Stimulated activated CD4-positive, alpha-beta T cell treated with anti-CD3 and anti-CD28 coated beads, Interleukin-2, amount 100 ng/mL, for 4 hours (primary cell): ENCODE data around the gene LHFPL6.

Experiments
- DNase-seq: peaks from one replicate; pipeline ENCODE4 v3.0.0-alpha.2; 2020; ENCODE audit warnings: low read depth

The LHFPL6 gene

DNA sequence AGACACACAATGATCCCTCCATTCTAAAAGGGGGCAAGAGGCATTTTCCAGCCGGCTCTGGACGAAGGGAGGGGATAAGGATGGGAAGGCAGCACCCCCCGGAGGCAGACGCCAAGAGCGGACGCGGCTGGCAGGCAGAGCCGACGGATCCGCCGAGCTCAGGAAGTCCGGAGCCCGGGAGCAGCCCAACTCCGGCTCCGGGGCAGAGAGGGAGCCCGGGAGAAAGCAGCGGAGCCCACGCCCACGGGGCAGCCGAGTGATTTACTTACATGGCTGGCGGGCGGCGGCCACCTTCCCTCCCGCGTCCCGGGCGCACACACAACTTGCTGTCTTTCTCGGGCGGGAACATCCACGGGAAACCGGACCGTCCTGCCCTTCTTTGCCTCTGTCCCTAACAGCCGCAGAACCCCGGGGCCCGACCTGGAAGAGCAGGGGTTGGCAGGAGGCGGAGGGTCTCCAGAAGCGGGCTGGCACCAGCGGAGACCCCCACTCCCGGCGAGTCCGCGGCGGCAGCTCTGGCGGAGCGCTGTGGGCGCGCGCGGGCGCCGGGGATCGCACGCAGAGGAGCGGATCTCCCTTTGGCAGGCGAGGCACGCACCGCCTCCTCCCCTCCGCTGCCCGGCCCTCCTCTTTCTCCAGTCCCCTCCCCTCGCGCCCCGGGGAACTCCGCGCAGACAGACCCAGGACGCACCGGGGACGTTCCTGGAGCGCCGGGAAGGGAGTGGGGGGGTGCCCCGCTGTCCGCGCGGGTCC, at the start of gene LHFPL6:
Gene LHFPL6, minus strand, starts transcription at position 580 of the 753 bp plus-strand sequence.
- DNase-seq: peak; percentile 35

DNA sequence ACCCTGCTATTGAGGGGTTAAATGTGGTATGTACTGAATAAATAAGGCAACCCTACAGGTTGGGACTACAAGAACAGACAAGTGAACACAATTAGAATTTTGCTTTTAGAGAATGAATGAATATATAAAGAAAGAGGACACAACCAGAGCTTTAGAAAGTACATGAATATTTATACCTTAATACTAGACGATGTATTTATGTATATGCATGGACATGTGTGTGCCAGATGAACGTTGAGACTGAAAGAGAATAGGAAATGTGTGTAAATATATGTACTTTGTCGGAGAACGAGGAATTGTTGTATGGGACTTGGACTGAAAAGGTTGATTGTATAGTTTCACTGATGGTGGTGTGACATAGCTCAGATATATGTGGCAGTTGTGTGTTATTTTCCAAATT, 43.1 kb upstream of the LHFPL6 start:
- no peak for DNase-seq

GRCh38 chr13:39641645-39642044, 38.7 kb upstream of the LHFPL6 start:
- DNase-seq: no peak

GRCh38 chr13:39637890-39638289, 34.9 kb upstream of the LHFPL6 start:
- DNase-seq: no peak

- DNase-seq: no peak
Observed at GRCh38 chr13:39635564-39635963, 32.6 kb upstream of the LHFPL6 start.

DNA sequence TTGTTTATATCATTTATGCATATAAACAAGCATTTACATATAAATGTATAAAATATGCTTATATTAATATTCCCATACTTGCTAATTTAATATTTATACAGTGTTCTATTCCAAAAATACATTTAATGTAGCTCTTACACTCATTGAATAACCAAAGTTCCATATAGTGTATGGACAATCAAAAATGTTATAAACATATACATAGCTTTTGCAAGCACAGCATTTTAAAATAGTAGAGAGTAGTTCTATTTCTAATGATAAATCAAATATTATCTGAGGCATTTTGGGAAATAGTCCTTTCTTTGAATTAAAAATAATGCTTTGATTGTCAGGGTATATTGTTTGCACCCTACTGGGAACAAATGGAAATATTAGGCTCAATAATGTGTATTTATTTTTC, 30.0 kb upstream of the LHFPL6 start:
- DNase-seq: no peak

DNA sequence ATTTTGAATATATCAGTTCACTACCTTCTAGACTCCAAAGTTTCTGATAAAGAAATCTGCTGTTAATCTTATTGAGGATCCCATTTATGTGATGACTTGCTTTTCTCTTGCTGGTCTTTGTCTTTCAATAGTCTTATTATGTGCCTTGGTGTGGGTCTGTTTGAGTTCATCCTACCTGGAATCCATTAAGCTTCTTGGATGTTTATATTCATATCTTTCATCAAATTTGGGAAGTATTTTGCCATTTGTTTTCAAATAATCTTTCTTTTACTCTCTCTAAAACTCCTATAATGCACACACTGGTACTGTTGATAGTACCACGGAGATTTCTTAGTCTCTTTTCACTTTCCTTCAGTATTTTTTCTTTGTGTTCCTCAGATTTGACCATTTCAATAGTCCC, 28.3 kb upstream of the LHFPL6 start:
- DNase-seq: no peak

- DNase-seq: no peak
Observed at GRCh38 chr13:39623466-39623865, 20.5 kb upstream of the LHFPL6 start.

- DNase-seq: no peak
Observed at GRCh38 chr13:39618561-39618960, 15.6 kb upstream of the LHFPL6 start.

DNA sequence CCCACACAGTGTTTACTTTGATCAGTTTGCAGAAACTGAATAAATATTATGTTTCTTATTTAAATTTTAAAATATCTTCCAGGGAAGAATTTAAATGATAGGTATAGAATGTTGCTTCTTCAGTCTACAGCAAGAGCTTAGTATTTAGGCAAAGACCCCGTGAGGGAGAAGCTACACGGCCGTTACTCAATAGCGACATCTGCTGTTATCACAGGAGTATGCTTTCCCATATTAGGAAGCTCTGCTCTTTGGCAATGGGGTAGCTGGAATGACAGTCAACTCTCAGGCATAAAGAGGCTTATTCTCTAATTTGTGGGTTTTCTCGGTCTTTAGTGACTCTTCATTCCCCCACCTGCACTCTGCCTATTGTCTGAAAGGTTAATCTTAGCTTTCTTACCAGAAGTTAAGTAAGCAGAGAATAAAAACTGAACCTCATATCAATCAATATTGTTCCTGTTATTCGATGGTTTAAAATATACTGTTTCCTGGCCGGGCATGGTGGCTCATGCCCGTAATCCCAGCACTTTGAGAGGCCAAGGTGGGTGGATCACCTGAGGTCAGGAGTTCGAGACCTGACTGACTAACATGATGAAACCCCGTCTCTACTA, 13.2 kb upstream of the LHFPL6 start:
- peak; percentile 26 for DNase-seq

- peak; percentile 44 for DNase-seq
Observed at GRCh38 chr13:39612023-39612637, 9.1 kb upstream of the LHFPL6 start.

- no peak for DNase-seq
Observed at GRCh38 chr13:39607876-39608275, 4.9 kb upstream of the LHFPL6 start.

- no peak for DNase-seq
Observed at GRCh38 chr13:39605677-39606320, 2.8 kb upstream of the LHFPL6 start.

GRCh38 chr13:39604756-39605155, 1.8 kb upstream of the LHFPL6 start:
- no peak for DNase-seq

DNA sequence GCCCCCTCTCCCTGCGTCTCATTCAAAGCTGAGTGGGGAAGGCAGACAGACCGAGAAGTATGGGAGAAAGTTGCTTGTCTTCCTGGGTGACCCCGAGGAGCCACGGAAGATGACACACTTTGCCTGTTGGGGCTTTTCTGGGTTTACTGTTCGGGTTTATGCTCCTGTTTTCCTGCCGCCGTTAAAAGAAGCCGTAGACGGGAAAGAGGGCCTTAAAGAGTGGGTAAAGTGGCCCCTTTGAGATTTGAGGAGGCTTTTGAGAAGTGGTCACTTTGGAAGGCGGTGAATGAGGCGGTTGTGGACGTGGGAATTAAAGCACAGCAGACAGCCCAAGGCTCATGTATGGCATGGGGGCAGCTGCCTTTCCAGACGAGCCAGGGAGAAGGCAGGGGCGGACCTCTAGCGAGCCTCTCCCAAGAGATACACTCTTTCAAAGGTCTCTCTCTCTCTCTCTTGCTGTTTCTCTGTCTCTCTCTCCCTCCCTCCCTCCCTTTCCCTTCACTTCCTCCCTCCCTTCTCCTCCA, 493 bp upstream of the LHFPL6 start:
- DNase-seq: no peak

GRCh38 chr13:39602277-39602613, 748 bp downstream of the LHFPL6 start:
- DNase-seq: no peak

GRCh38 chr13:39601636-39602035, 1.4 kb downstream of the LHFPL6 start:
- DNase-seq: no peak

DNA sequence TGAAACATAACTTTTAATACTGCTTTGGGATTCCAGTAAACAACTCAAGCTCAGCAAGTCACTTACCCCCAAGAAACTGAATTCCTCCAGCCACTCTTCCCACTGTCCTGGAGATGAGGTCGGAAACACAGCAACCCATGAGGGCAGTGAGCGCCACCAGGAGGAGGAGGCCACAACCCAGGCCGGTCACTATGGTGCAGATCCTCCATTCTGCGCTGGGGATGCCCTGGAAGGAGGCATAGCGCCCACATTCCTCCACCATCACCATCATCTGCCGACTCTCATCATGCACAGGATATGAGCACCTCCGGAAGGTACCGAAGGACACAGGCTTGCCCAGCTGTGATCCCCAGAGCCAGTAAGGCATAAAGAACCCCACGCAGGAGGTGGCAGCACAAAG, 2.2 kb downstream of the LHFPL6 start:
- no peak for DNase-seq

DNA sequence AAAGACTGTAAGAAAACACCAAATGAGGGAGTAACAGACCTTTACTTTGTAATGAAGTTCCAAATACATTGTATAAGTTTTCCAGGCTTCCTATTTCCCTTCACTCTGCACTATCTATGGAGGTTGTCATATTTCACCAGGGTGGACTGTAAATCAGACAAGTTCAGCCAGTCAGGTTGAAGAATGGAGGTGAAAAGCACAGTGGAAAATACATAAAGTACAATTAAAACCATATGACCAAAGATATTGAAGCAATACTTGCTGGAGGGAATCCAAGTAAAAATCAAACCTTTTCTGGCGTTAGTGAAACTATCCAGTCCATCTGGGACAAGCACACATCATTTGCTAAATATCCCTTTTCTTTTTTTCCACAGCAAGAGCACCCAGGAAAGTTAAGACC, 3.2 kb downstream of the LHFPL6 start:
- DNase-seq: no peak

- no peak for DNase-seq
Observed at GRCh38 chr13:39599012-39599411, 4.0 kb downstream of the LHFPL6 start.

DNA sequence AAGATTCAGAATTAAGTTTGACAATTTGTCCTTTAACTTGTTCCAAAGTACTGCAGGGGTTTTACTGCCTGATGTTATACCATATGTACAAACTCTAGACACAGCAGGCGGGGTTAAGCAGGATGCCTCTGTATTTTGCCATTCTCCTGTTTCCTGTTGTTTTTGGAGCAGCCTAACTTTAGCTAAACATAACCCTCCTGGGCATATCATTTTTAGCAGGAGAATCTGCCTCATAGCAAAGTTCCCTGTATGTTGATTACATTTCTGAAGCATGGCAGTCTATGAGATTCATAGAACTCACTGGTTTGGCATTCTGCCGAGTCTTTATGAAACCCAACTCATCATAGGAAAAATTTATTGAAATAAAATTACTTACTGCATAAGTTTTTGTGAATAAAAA, 5.2 kb downstream of the LHFPL6 start:
- no peak for DNase-seq

DNA sequence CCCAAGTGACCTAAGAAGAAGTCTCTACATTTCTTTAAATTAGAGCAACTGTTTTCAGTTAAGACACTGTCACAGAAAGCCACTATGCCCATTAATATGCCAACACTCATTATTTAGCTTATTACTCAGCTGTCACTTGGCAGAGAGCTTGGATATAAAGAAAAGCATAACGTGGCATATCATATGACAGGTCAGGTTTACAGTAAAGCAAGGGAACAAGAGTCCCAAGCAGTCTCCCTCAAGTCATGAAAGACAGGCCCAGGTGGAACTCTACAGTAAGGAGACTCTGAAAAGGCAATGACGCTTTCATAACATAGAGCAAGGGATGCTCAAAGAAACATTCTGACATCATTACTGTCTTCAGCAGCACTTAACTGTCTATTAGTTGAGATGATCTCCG, 6.3 kb downstream of the LHFPL6 start:
- DNase-seq: no peak

GRCh38 chr13:39596176-39596575, 6.8 kb downstream of the LHFPL6 start:
- no peak for DNase-seq
